OCI-LY1 (cell line): ENCODE results near the gene TMEFF2.

Source experiments
- EZH2 ChIP-seq: fragments of 200-600 bp; sonication (generic), shearing (Covaris generic); IDR thresholded peaks from 2 replicates; pipeline ENCODE4 v1.8.0; 2017; ENCODE audit warnings: borderline replicate concordance, mixed run types, mild to moderate bottlenecking, antibody characterized with exemption, low read length, moderate library complexity, mixed read lengths
- TF ChIP-seq, protein P1 (sequence below): fragments of 200-600 bp; sonication (generic), shearing (Covaris generic); IDR thresholded peaks from 2 replicates; pipeline ENCODE4 v1.5.1; 2017; ENCODE audit warnings: mild to moderate bottlenecking, antibody characterized with exemption, low read length, moderate library complexity, mixed read lengths

DNA sequence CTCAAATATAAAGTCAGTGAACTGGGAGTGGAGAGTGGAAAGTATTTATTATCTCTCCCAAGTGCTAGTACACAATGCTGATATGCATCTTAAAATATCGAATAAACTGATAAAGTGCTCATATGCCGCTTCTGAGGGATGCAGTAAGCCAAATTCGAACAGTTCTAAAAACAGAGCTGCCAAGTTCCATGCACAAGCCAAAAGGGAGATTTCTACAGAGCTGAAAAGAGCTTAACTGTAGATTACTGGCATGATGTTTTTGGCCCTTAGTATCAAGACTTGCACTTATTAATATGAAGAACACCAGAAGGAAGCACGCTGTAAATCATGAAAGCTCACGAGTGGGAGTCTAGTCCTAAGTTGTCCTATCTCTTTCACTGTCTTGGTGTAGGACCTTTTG lies 7.9 kb downstream of the TMEFF2 start:
- TF ChIP-seq, protein P1, sequence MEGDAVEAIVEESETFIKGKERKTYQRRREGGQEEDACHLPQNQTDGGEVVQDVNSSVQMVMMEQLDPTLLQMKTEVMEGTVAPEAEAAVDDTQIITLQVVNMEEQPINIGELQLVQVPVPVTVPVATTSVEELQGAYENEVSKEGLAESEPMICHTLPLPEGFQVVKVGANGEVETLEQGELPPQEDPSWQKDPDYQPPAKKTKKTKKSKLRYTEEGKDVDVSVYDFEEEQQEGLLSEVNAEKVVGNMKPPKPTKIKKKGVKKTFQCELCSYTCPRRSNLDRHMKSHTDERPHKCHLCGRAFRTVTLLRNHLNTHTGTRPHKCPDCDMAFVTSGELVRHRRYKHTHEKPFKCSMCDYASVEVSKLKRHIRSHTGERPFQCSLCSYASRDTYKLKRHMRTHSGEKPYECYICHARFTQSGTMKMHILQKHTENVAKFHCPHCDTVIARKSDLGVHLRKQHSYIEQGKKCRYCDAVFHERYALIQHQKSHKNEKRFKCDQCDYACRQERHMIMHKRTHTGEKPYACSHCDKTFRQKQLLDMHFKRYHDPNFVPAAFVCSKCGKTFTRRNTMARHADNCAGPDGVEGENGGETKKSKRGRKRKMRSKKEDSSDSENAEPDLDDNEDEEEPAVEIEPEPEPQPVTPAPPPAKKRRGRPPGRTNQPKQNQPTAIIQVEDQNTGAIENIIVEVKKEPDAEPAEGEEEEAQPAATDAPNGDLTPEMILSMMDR = no peak
- no peak for TF ChIP-seq EZH2
